Neural crest cell (in vitro differentiated cells): Measurements from ENCODE around the gene CRHR1. TPM values are rescaled to one million over a fixed set of nuclear protein-coding genes. Genes with fewer than 3 reads are reported as not detected.

Experiments
- DNase-seq: peaks from one replicate; pipeline ENCODE4 v3.0.0; 2021; ENCODE audit warnings: low read depth, mixed read lengths, low spot score
- H3K27ac Mint-ChIP-seq: one replicate; pipeline ENCODE4 v1.8.0; 2021; ENCODE audit warnings: mild to moderate bottlenecking, mixed read lengths; ENCODE audit not compliant: unreplicated experiment
- H3K27me3 Mint-ChIP-seq: 2 replicates; pipeline ENCODE4 v1.8.0; 2021; ENCODE audit warnings: low read depth, mild to moderate bottlenecking, mixed read lengths
- H3K36me3 Mint-ChIP-seq: 2 replicates; pipeline ENCODE4 v1.8.0; 2021; ENCODE audit warnings: low read depth, mild to moderate bottlenecking, mixed read lengths
- H3K4me1 Mint-ChIP-seq: 2 replicates; pipeline ENCODE4 v1.8.0; 2021; ENCODE audit warnings: mixed read lengths
- H3K4me3 Mint-ChIP-seq: one replicate; pipeline ENCODE4 v1.8.0; 2021; ENCODE audit warnings: mild to moderate bottlenecking, mixed read lengths
- H3K9me3 Mint-ChIP-seq: 2 replicates; pipeline ENCODE4 v1.8.0; 2021; ENCODE audit warnings: mixed read lengths
- CTCF ChIP-seq: fragments of 200-600 bp; sonication (generic); conservative IDR thresholded peaks from 2 replicates; pipeline ENCODE4 v1.5.0; 2021; ENCODE audit warnings: antibody characterized with exemption, mild to moderate bottlenecking
- total RNA-seq: library from RNA; stranded (reverse); gene quantifications from 2 replicates; pipeline ENCODE4 v1.2.1, GENCODE V29; 2021

CRHR1 gene
- total RNA-seq, 1 donor from 2014 or later: 1.1 TPM

DNA sequence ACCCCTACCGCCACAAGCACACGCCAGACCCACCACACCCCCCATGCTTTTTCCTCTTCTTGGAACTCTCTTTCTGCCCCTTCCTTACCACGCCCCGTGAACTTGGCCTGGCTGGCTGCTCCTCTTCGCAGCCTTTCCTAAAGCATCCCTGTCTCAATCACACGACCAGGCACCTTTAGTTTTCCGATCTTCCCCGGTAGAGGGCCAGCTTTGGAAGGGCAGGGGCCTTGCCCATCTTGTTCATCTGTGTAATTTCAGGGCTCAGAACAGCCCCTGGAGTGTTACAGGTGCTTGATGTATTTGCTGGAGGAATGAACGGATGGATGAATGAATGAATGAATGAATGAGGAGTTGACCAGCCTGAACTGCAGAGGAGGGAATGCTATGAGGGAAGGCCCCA is 64.3 kb downstream of the CRHR1 start:
- DNase-seq: no peak
- H3K36me3 Mint-ChIP-seq: no peaks in the 10 kb centered on the region
- no peak overlapping the region for H3K4me3 Mint-ChIP-seq
- no peak for TF ChIP-seq CTCF
- peaks cover 25% of the 10 kb centered on the region for H3K27me3 Mint-ChIP-seq
- H3K4me1 Mint-ChIP-seq: no peaks in the 10 kb centered on the region
- peak overlapping the region; percentile 16 for H3K27ac Mint-ChIP-seq
- no peaks in the 10 kb centered on the region for H3K9me3 Mint-ChIP-seq

DNA sequence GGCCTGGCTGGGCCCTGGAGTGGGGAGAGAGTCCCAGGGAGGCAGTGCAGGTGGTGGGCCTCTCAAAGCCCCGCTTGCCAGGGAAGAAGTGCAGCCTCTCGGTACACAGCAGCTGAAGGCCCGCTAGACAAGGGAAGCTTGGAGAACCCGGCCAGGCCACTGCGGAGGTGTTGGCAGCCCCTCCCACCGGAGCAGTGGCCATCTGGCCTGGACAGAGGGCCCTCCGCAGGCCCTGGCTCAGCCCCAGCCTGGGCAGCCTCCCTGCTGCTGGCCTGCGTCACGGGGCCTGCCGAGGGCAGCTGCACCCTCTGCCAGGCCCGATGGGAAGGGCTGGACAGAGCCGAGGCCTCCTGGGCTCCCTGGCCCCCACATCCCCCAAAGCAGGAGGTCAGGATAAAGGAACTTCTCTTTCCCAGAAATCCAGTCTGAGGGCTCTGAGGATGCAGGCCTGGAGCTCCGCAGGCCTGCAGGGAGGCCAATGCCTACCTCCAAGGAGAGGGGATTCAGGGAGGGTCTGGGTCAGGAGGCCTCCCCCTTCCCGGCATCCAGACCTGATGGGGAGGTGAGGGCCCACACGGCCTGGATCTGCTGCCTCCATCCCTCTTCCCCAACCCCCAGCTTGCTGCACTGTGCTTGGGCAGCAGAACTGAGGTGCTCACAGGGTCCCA is 64.9 kb downstream of the CRHR1 start:
- DNase-seq: no peak
- Mint-ChIP-seq H3K9me3 (no peaks in the 10 kb centered on the region), H3K4me3 (no peak overlapping the region), H3K27me3 (peaks cover 27% of the 10 kb centered on the region), H3K4me1 (no peaks in the 10 kb centered on the region), H3K27ac (peak overlapping the region; percentile 16), H3K36me3 (no peaks in the 10 kb centered on the region)
- no peak for TF ChIP-seq CTCF

GRCh38 chr17:45849536-45849990 is 65.4 kb downstream of the CRHR1 start:
- Mint-ChIP-seq H3K4me3 (no peak overlapping the region), H3K9me3 (no peaks in the 10 kb centered on the region), H3K27ac (no peak overlapping the region), H3K4me1 (no peaks in the 10 kb centered on the region), H3K36me3 (no peaks in the 10 kb centered on the region), H3K27me3 (peaks cover 32% of the 10 kb centered on the region)
- TF ChIP-seq CTCF: no peak
- no peak for DNase-seq

- H3K27ac Mint-ChIP-seq: no peak overlapping the region
- no peaks in the 10 kb centered on the region for H3K4me1 Mint-ChIP-seq
- no peaks in the 10 kb centered on the region for H3K9me3 Mint-ChIP-seq
- DNase-seq: no peak
- TF ChIP-seq CTCF: no peak
- H3K27me3 Mint-ChIP-seq: peaks cover 35% of the 10 kb centered on the region
- no peak overlapping the region for H3K4me3 Mint-ChIP-seq
- no peaks in the 10 kb centered on the region for H3K36me3 Mint-ChIP-seq
These were observed 65.9 kb downstream of the CRHR1 start for GRCh38 chr17:45850011-45850410.

GRCh38 chr17:45850468-45850867 is 66.3 kb downstream of the CRHR1 start:
- Mint-ChIP-seq H3K27ac (no peak overlapping the region), H3K9me3 (no peaks in the 10 kb centered on the region), H3K4me3 (no peak overlapping the region), H3K27me3 (peaks cover 39% of the 10 kb centered on the region), H3K4me1 (no peaks in the 10 kb centered on the region), H3K36me3 (no peaks in the 10 kb centered on the region)
- TF ChIP-seq CTCF: no peak
- no peak for DNase-seq
